PC-9 (cell line): ENCODE data around the gene PSMC3IP. TPM values are rescaled to one million over a fixed set of nuclear protein-coding genes. Genes with fewer than 3 reads are reported as not detected.
A peak's percentile ranks its signal among the peaks of the same experiment; 100 is the strongest.

ENCODE experiments used
- BruUV-seq: library from RNA; stranded (reverse); fragments of 400-500 nt; replicated peaks from 2 replicates; lab custom pipeline; 2021; lab: Mats Ljungman, UMichigan
- CTCF ChIA-PET: fragments of 300-600 bp; sonication (Branson Sonifier 250); formaldehyde crosslinking; loops from one replicate; lab custom pipeline; 2022; ENCODE audit warnings: antibody characterized with exemption; lab: Charles Lee
- POLR2A ChIA-PET: fragments of 300-600 bp; sonication (Branson Sonifier 250); formaldehyde crosslinking; loops from one replicate; lab custom pipeline; 2022; ENCODE audit warnings: antibody characterized with exemption; ENCODE audit not compliant: unreplicated experiment; lab: Charles Lee
- DNase-seq, 2 experiments: peaks; one replicate each; pipeline versions ENCODE4 v3.0.0 to v3.0.0-alpha.2; 2015 to 2022; ENCODE audit warnings: mixed read lengths in 1 of 2
- H2AFZ ChIP-seq: fragments of 200-600 bp; sonication (generic); 2 replicates; pipeline ENCODE4 v1.8.1; 2017; ENCODE audit warnings: antibody characterized with exemption
- H3F3A ChIP-seq: fragments of 200-600 bp; sonication (generic); 2 replicates; pipeline ENCODE4 v1.8.1; 2017; ENCODE audit warnings: antibody characterized with exemption, mild to moderate bottlenecking, low read depth; ENCODE audit not compliant: insufficient read depth
- H3K27ac ChIP-seq: fragments of 200-600 bp; sonication (generic); 2 replicates; pipeline ENCODE4 v1.6.1; 2016; ENCODE audit warnings: mixed run types
- H3K27me3 ChIP-seq: fragments of 200-600 bp; sonication (generic); 2 replicates; pipeline ENCODE4 v1.6.1; 2016; ENCODE audit warnings: low read depth, mixed run types; ENCODE audit not compliant: insufficient read depth
- H3K36me3 ChIP-seq: fragments of 200-600 bp; sonication (generic); 2 replicates; pipeline ENCODE4 v1.6.1; 2016; ENCODE audit warnings: low read depth, mixed run types
- H3K4me1 ChIP-seq: fragments of 200-600 bp; sonication (generic); replicated peaks from 2 replicates; pipeline ENCODE4 v1.6.1; 2016; ENCODE audit warnings: mixed run types; ENCODE audit not compliant: insufficient read depth
- H3K4me2 ChIP-seq: fragments of 200-600 bp; sonication (generic); 2 replicates; pipeline ENCODE4 v1.6.1; 2017; ENCODE audit warnings: mixed run types
- H3K4me3 ChIP-seq: fragments of 200-600 bp; sonication (generic); 2 replicates; pipeline ENCODE4 v1.6.1; 2016; ENCODE audit warnings: mixed run types
- H3K79me2 ChIP-seq: fragments of 200-600 bp; sonication (generic); 2 replicates; pipeline ENCODE4 v1.6.1; 2017; ENCODE audit warnings: low read depth, mixed run types
- H3K9me2 ChIP-seq: fragments of 200-600 bp; sonication (generic); 2 replicates; pipeline ENCODE4 v1.8.1; 2017; ENCODE audit warnings: mild to moderate bottlenecking; ENCODE audit not compliant: insufficient read depth
- H3K9me3 ChIP-seq: fragments of 200-600 bp; sonication (generic); 2 replicates; pipeline ENCODE4 v1.8.1; 2016; ENCODE audit warnings: low read depth; ENCODE audit not compliant: insufficient read depth
- H4K20me1 ChIP-seq: fragments of 200-600 bp; sonication (generic); 2 replicates; pipeline ENCODE4 v1.8.1; 2017; ENCODE audit not compliant: insufficient read depth
- CTCF ChIP-seq: fragments of 200-600 bp; sonication (generic); conservative IDR thresholded peaks from 2 replicates; pipeline ENCODE4 v1.6.1; 2017; ENCODE audit warnings: mixed run types, antibody characterized with exemption, mild to moderate bottlenecking, moderate library complexity
- EZH2 ChIP-seq: fragments of 200-600 bp; sonication (generic); IDR thresholded peaks from 2 replicates; pipeline ENCODE4 v1.8.0; 2017; ENCODE audit warnings: antibody characterized with exemption, low read depth
- intact Hi-C: fragments of 100-400 bp; cut with micrococcal nuclease; formaldehyde crosslinking; loops from one replicate; pipeline ENCODE4 v1.10.0; 2022; ENCODE audit not compliant: unreplicated experiment
- total RNA-seq: library from RNA; stranded (reverse); gene quantifications from 2 replicates; pipeline ENCODE4 v1.2.3, GENCODE V29; 2021

PSMC3IP gene
- total RNA-seq, 1 experiment from 2014 or later: 13.4 TPM

- DNase-seq: no peak
- no peaks in the 10 kb centered on the region for H3K9me2 ChIP-seq
- peaks cover 32% of the 10 kb centered on the region for H3K4me1 ChIP-seq
- no peaks in the 10 kb centered on the region for H3K27me3 ChIP-seq
- POLR2A ChIA-PET: no interaction called here
- TSS peak; percentile 16 for BruUV-seq
- peaks cover 63% of the 10 kb centered on the region for H3K79me2 ChIP-seq
- H3K9me3 ChIP-seq: no peaks in the 10 kb centered on the region
- intact Hi-C loops: no loop called here
- no peaks in the 10 kb centered on the region for H4K20me1 ChIP-seq
- H3K4me3 ChIP-seq: no peak overlapping the region
- TF ChIP-seq CTCF (no peak), EZH2 (no peak)
- H2AFZ ChIP-seq: no peak overlapping the region
- H3K36me3 ChIP-seq: peaks cover 20% of the 10 kb centered on the region
- CTCF ChIA-PET: interaction anchor here (0.9 kb wide), 1 partner anchor 13 kb away, joined by 8 read pairs; no protein-coding TSS in a partner anchor
- H3K27ac ChIP-seq: no peak overlapping the region
- no peak overlapping the region for H3K4me2 ChIP-seq
- peaks cover 73% of the 10 kb centered on the region for H3F3A ChIP-seq
These were observed 11.9 kb downstream of the PSMC3IP start for GRCh38 chr17:42565523-42566214.

GRCh38 chr17:42564815-42565522 is 12.6 kb downstream of the PSMC3IP start:
- H3K27me3 ChIP-seq: no peaks in the 10 kb centered on the region
- no peak overlapping the region for H3K4me2 ChIP-seq
- CTCF ChIA-PET: no interaction called here
- H3K79me2 ChIP-seq: peaks cover 63% of the 10 kb centered on the region
- no peak for TF ChIP-seq CTCF
- TF ChIP-seq EZH2: no peak
- peaks cover 16% of the 10 kb centered on the region for H3K36me3 ChIP-seq
- intact Hi-C loops: no loop called here
- no TSS peak for BruUV-seq
- DNase-seq: no peak
- peaks cover 32% of the 10 kb centered on the region for H3K4me1 ChIP-seq
- H3K27ac ChIP-seq: no peak overlapping the region
- H4K20me1 ChIP-seq: no peaks in the 10 kb centered on the region
- H3K4me3 ChIP-seq: no peak overlapping the region
- POLR2A ChIA-PET: no interaction called here
- H2AFZ ChIP-seq: no peak overlapping the region
- H3F3A ChIP-seq: peaks cover 75% of the 10 kb centered on the region
- no peaks in the 10 kb centered on the region for H3K9me3 ChIP-seq
- H3K9me2 ChIP-seq: no peaks in the 10 kb centered on the region

- CTCF ChIA-PET: interaction anchor here (0.7 kb wide), 1 partner anchor 9 kb away, joined by 3 read pairs; no protein-coding TSS in a partner anchor
- peak overlapping the region; percentile 81 for H3K4me3 ChIP-seq
These were observed 13.6 kb downstream of the PSMC3IP start for GRCh38 chr17:42563950-42564349.

More at GRCh38 chr17:42563950-42564349, 13.6 kb downstream of the PSMC3IP start:
- H3K4me1 ChIP-seq: peaks cover 32% of the 10 kb centered on the region
- no peaks in the 10 kb centered on the region for H4K20me1 ChIP-seq
- H3K27me3 ChIP-seq: no peaks in the 10 kb centered on the region
- H3K79me2 ChIP-seq: peaks cover 58% of the 10 kb centered on the region
- H3F3A ChIP-seq: peaks cover 67% of the 10 kb centered on the region
- peak overlapping the region; percentile 99 for H3K4me2 ChIP-seq
- no TSS peak for BruUV-seq
- POLR2A ChIA-PET: no interaction called here
- intact Hi-C loops: loop anchor here (2.0 kb wide), 1 partner anchor 27 kb away; the partner anchor contains the start of gene NAGLU
- DNase-seq: no peak
- no peaks in the 10 kb centered on the region for H3K9me3 ChIP-seq
- TF ChIP-seq CTCF (no peak), EZH2 (no peak)
- H2AFZ ChIP-seq: no peak overlapping the region
- H3K36me3 ChIP-seq: peaks cover 15% of the 10 kb centered on the region
- H3K9me2 ChIP-seq: no peaks in the 10 kb centered on the region
- H3K27ac ChIP-seq: no peak overlapping the region
